ENCODE data around the gene DSC2.
"Not testable (repeated sequence)": the region's sequence is repeated elsewhere in the genome, so short reads cannot be mapped to it uniquely, and the experiment has no call there.

Gene DSC2

DNA sequence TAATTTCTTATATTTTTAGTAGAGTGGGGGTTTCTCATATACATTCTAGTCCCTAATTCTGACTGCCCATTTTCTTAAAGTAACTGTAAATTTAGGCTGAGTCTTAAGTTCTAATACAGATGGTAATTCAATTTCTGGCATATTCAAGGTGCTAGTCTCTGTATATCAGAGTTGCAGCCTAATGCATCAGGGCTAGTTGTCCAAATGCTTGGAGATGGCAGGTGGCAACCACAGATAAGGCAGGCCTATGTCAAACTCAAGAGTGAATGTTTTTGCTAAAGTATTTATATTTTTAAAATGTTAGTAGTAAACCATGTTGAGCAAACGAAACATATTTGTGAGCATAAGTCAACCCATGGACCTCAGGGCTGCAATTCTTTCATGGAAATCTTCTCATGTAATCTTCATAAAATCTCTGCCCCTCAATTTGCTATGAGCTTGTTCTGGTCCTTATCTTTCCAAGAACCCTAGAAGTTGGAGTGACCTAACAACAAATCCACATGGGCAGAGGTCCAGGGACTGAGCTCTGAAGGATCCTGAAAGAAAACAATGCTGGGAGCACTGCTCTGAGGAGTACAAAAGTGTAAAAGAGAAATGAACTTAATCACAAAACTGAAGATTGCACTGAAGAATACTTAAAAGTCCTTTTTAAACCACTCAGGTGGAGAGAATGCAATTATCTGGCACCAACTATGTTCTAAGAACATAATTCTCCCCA is 27.3 kb upstream of the DSC2 start:
- DNase-seq (ENCODE audit: extremely low read depth, low read depth) = no peak
- TF ChIP-seq, protein P1, sequence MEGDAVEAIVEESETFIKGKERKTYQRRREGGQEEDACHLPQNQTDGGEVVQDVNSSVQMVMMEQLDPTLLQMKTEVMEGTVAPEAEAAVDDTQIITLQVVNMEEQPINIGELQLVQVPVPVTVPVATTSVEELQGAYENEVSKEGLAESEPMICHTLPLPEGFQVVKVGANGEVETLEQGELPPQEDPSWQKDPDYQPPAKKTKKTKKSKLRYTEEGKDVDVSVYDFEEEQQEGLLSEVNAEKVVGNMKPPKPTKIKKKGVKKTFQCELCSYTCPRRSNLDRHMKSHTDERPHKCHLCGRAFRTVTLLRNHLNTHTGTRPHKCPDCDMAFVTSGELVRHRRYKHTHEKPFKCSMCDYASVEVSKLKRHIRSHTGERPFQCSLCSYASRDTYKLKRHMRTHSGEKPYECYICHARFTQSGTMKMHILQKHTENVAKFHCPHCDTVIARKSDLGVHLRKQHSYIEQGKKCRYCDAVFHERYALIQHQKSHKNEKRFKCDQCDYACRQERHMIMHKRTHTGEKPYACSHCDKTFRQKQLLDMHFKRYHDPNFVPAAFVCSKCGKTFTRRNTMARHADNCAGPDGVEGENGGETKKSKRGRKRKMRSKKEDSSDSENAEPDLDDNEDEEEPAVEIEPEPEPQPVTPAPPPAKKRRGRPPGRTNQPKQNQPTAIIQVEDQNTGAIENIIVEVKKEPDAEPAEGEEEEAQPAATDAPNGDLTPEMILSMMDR (IDR thresholded peaks at IDR 0.05; ENCODE audit: low read depth, low read length) = no peak

DNA sequence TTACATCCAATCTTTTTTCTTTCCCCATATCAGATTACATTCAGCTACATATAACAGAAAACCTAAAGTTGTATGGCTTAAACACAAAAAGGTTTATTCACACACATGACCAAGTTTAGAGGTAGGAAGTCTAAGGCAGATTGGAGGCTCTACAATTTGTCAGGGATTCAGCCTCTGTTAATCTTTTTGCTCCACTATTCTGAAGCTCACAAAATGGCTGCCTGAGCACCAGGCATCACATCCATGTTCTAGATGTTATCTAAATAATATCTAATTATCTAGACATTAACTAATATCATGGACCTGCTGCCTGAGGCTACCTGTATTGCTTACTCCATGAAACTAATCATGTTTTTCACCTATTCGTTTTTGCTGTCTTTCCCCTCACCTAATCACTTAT is 23.7 kb upstream of the DSC2 start:
- TF ChIP-seq, protein P1 (IDR thresholded peaks at IDR 0.05; ENCODE audit: low read depth, low read length) = no peak
- no peak for DNase-seq (ENCODE audit: extremely low read depth, low read depth)

DNA sequence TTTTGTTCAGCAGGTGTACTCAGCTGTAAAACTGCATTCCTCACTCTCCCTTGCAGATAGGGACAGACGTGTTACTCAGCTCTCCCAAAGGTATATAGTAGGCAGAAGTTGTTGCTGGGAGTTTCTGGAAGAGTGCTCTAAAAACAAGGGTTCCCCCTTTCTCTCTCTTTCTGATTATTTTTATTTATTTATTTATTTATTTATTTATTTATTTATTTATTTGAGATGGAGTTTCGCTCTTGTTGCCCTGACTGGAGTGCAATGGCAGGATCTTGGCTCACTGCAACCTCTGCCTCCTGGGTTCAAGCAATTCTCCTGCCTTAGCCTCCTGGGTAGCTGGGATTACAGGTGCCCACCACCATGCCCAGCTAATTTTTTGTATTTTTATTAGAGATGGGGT is 20.9 kb upstream of the DSC2 start:
- DNase-seq (ENCODE audit: extremely low read depth, low read depth) = not testable (repeated sequence)

GRCh38 chr18:31120594-31120993 is 18.4 kb upstream of the DSC2 start:
- TF ChIP-seq, protein P1 (IDR thresholded peaks at IDR 0.05; ENCODE audit: low read depth, low read length) = no peak
- DNase-seq (ENCODE audit: extremely low read depth, low read depth) = no peak

DNA sequence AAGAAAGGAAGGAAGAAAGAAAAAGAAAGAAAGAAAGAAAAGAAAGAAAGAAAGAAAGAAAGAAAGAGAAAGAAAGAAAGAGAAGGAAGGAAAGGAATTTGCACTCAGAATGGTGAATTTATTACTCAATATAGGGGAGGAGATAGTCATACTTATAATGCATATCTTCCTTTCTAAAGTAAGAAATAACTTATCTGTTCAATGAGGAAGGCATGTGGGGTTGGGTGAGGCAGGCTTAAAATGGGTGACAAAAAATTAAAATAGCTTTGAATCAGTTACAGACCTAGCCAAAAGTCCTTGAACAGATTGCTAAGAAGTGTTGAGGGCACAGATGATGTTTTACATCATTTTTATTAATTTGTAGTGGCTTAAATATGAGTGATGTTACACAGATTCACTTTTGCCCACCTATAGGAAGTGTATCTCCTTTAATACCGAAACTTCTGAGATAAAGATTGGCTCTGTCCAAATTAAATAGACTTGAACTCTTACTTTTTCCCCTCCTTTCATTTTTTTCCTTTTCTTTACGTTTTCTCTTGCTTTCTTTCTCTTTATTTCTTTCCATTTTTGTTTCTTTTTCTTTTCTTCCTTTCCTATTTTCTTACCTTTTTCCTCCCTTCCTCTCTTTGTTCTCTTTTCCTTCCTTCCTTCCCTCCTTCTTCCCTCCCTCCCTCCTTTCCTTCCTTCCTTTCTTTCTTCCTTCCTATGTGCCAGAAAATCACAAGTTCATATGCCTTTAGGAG is 14.8 kb upstream of the DSC2 start:
- no peak for DNase-seq (ENCODE audit: extremely low read depth, low read depth)
- TF ChIP-seq, protein P1 (IDR thresholded peaks at IDR 0.05; ENCODE audit: low read depth, low read length) = no peak

- no peak for DNase-seq (ENCODE audit: extremely low read depth, low read depth)
- TF ChIP-seq, protein P1 (IDR thresholded peaks at IDR 0.05; ENCODE audit: low read depth, low read length) = no peak
Observed at GRCh38 chr18:31112804-31113203, 10.6 kb upstream of the DSC2 start.

- no peak for DNase-seq (ENCODE audit: extremely low read depth, low read depth)
Observed at GRCh38 chr18:31105733-31106132, 3.5 kb upstream of the DSC2 start.

More at GRCh38 chr18:31105733-31106132, 3.5 kb upstream of the DSC2 start:
- TF ChIP-seq, protein P1 (IDR thresholded peaks at IDR 0.05; ENCODE audit: low read depth, low read length) = no peak

Data from AG09319 (cell line).